Mesendoderm (in vitro differentiated cells): ENCODE measurements around the gene DIS3L. TPM values are rescaled to one million over a fixed set of nuclear protein-coding genes. Genes with fewer than 3 reads are reported as not detected.
"Not testable (repeated sequence)": the region's sequence is repeated elsewhere in the genome, so short reads cannot be mapped to it uniquely, and the experiment has no call there.

Experiments
- DNase-seq: peaks from one replicate; pipeline ENCODE4 v3.0.0; 2013
- H2AK5ac ChIP-seq: 2 replicates; pipeline ENCODE4 v1.6.1; 2013; ENCODE audit warnings: low read length, inconsistent platforms
- H2BK120ac ChIP-seq: 2 replicates; pipeline ENCODE4 v1.6.1; 2013; ENCODE audit warnings: low read depth, mild to moderate bottlenecking, low read length, moderate library complexity, mixed read lengths
- H2BK15ac ChIP-seq: replicated peaks from 2 replicates; pipeline ENCODE4 v1.6.1; 2013; ENCODE audit warnings: low read depth, mild to moderate bottlenecking, moderate library complexity
- H2BK5ac ChIP-seq: 2 replicates; pipeline ENCODE4 v1.6.1; 2013; ENCODE audit warnings: low read length, inconsistent platforms
- H3K18ac ChIP-seq: 2 replicates; pipeline ENCODE4 v1.6.1; 2013; ENCODE audit warnings: mild to moderate bottlenecking, low read length, mixed read lengths
- H3K23ac ChIP-seq: one replicate; pipeline ENCODE4 v1.6.1; 2013; ENCODE audit warnings: low read length
- H3K27ac ChIP-seq: 2 replicates; pipeline ENCODE4 v1.5.1; 2013; ENCODE audit warnings: low read depth, mild to moderate bottlenecking, inconsistent platforms, low read length, moderate library complexity
- H3K27me3 ChIP-seq: 2 replicates; pipeline ENCODE4 v1.6.1; 2013; ENCODE audit warnings: low read length, control low read depth, mild to moderate bottlenecking, inconsistent platforms; ENCODE audit not compliant: insufficient read depth, poor library complexity
- H3K36me3 ChIP-seq: 2 replicates; pipeline ENCODE4 v1.6.1; 2013; ENCODE audit warnings: low read length, inconsistent platforms; ENCODE audit not compliant: control insufficient read depth, insufficient read depth
- H3K4ac ChIP-seq: one replicate; pipeline ENCODE4 v1.6.1; 2013; ENCODE audit warnings: low read depth, mild to moderate bottlenecking, low read length, moderate library complexity
- H3K4me1 ChIP-seq: 2 replicates; pipeline ENCODE4 v1.6.1; 2013; ENCODE audit warnings: low read depth, low read length, inconsistent platforms; ENCODE audit not compliant: control insufficient read depth
- H3K4me2 ChIP-seq: 2 replicates; pipeline ENCODE4 v1.6.1; 2013; ENCODE audit warnings: low read length
- H3K4me3 ChIP-seq: 2 replicates; pipeline ENCODE4 v1.5.1; 2013; ENCODE audit warnings: mild to moderate bottlenecking, low read length
- H3K56ac ChIP-seq: one replicate; pipeline ENCODE4 v1.6.1; 2013; ENCODE audit warnings: low read length
- H3K79me1 ChIP-seq: 2 replicates; pipeline ENCODE4 v1.6.1; 2013; ENCODE audit warnings: low read length, inconsistent platforms
- H3K79me2 ChIP-seq: 2 replicates; pipeline ENCODE4 v1.6.1; 2013; ENCODE audit warnings: mild to moderate bottlenecking, low read length; ENCODE audit not compliant: control insufficient read depth, insufficient read depth
- H3K9ac ChIP-seq: 2 replicates; pipeline ENCODE4 v1.6.1; 2013; ENCODE audit warnings: low read length, inconsistent platforms
- H4K5ac ChIP-seq: one replicate; pipeline ENCODE4 v1.6.1; 2013; ENCODE audit warnings: low read length
- H4K8ac ChIP-seq: one replicate; pipeline ENCODE4 v1.6.1; 2013; ENCODE audit warnings: low read depth, mild to moderate bottlenecking, control low read depth, low read length, moderate library complexity
- WGBS: extraction: QIAGEN DNeasy Blood & Tissue Kit; methylation state at CpG from one replicate; pipeline ENCODE4 v1.1.7; 2013; ENCODE audit warnings: low lambda C conversion rate, missing lambda C conversion rate; ENCODE audit not compliant: insufficient coverage; ENCODE audit errors: extremely low coverage; 5-methylcytosine and 5-hydroxymethylcytosine counted together
- polyA plus RNA-seq, 2 experiments: library from polyadenylated mRNA; stranded (reverse); fragments of 200-250 nt; gene quantifications; one replicate each; pipeline ENCODE4 v1.2.3, GENCODE V29; 2013

DIS3L gene
- polyA plus RNA-seq (2013, experiment 1 of 2): 15.9 TPM
- 15.1 TPM for polyA plus RNA-seq (2013, experiment 2 of 2)

DNA sequence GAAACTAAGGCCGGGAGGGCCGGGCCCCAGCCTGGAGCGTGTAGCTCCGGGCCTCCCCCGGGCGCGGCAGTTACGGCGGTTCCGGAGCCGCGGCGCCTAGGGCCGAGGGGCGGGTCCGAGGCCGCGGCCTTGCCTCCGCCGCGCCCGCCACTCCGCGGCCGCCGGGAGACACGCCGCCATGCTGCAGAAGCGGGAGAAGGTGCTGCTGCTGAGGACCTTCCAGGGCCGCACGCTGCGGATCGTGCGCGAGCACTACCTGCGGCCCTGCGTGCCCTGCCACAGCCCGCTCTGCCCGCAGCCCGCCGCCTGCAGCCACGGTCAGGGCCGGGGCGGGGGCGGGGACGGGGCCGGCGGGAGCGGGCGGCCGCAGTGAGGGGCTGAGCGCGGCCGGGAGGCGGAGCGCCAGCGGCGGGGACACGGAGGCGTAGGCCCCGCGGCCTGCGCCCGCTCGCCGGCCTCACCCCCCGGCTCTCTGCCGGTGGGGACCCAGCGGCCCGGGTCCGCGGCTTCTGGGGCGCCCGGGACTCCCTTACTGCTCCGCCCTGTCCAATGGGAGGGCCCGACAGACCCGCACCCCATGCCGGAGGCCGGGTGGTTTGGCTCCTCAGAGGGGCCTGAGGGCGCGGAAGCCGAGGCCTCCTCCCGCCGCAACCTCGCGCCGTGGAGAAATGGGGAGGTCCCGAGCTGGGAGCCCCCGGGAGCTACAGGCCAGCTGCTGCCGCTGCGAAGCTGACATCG lies at the start of gene DIS3L:
Gene DIS3L, plus strand, starts transcription at position 150 of the 738 bp plus-strand sequence. Its CDS starts 29 bp downstream, at position 179.
- Histone ChIP-seq H3K79me1 (no peaks in the 10 kb centered on the region), H3K79me2 (no peaks in the 10 kb centered on the region), H3K4me2 (peak within 1 kb of the TSS; percentile 63), H3K27ac (peak within 1 kb of the TSS; percentile 90), H3K4ac (peak within 1 kb of the TSS; percentile 88), H3K27me3 (no peaks in the 10 kb centered on the region), H3K18ac (peak within 1 kb of the TSS; percentile 97), H2BK5ac (peak within 1 kb of the TSS; percentile 67), H3K4me1 (peaks cover 8% of the 10 kb centered on the region), H3K23ac (peak within 1 kb of the TSS; percentile 3), H3K36me3 (no peaks in the 10 kb centered on the region), H2BK15ac (no peak within 1 kb of the TSS), H3K56ac (peak within 1 kb of the TSS; percentile 96), H3K4me3 (peak within 1 kb of the TSS; percentile 50), H4K5ac (no peak within 1 kb of the TSS), H2AK5ac (no peak within 1 kb of the TSS), H4K8ac (peak within 1 kb of the TSS; percentile 58), H3K9ac (peak within 1 kb of the TSS; percentile 61), H2BK120ac (peak within 1 kb of the TSS; percentile 34)
- DNase-seq: peak; percentile 74
- WGBS: no CpG with 5 or more reads among the region's 92 CpGs

DNA sequence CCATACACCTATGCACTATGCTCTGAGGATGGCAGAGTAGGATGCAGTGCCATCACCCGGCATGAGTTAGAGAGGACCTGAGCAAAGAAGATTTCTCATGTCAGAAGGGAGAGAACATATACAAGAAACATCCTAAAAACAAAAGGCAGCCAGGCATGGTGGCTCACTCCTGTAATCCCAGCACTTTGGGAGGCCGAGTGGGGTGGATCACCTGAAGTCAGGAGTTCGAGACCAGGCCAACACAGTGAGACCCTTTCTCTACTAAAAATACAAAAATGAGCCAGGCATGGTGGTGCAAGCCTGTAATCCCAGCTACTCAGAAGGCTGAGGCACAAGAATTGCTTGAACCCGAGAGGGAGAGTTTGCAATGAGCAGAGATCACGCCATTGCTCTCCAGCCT lies 47.5 kb upstream of the DIS3L start:
- not testable (repeated sequence) for H3K4me1 ChIP-seq, H3K56ac ChIP-seq, H3K4me2 ChIP-seq, H3K18ac ChIP-seq, H2BK15ac ChIP-seq, H3K27ac ChIP-seq, H3K23ac ChIP-seq, H2AK5ac ChIP-seq, H4K8ac ChIP-seq, H3K9ac ChIP-seq, H4K5ac ChIP-seq, H3K4ac ChIP-seq, DNase-seq, H3K36me3 ChIP-seq, H3K27me3 ChIP-seq, H3K79me2 ChIP-seq, H3K4me3 ChIP-seq, H2BK5ac ChIP-seq, H2BK120ac ChIP-seq, H3K79me1 ChIP-seq
- no CpG with 5 or more reads among the region's 5 CpGs for WGBS

DNA sequence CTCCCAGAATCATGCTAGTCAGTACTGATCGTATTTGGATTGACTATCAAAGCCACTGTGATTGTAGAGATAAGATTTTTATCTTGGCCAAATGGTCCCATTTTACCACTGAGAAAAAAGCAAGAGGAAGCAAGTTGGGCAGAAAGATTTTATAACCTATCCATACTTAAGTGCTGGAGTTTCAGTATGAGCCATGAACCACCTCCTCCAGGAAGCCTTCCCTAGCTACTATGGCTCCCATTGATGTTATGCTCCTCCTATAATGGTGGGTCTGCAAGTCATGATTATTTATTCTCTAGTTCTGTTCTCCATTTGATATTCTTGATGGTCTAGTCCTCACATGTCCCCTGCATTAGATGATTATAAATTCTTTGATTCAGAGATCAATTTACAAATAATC lies 46.4 kb upstream of the DIS3L start:
- Histone ChIP-seq H2AK5ac (no peak overlapping the region), H3K56ac (no peak overlapping the region), H3K4ac (no peak overlapping the region), H2BK120ac (no peak overlapping the region), H3K4me3 (no peak overlapping the region), H4K8ac (no peak overlapping the region), H3K36me3 (no peaks in the 10 kb centered on the region), H3K27me3 (peaks cover 10% of the 10 kb centered on the region), H3K18ac (no peak overlapping the region), H3K4me1 (peaks cover 3% of the 10 kb centered on the region), H3K23ac (no peak overlapping the region), H3K9ac (no peak overlapping the region), H3K79me2 (no peaks in the 10 kb centered on the region), H2BK15ac (no peak overlapping the region), H3K79me1 (no peaks in the 10 kb centered on the region), H4K5ac (no peak overlapping the region), H2BK5ac (no peak overlapping the region), H3K4me2 (no peak overlapping the region), H3K27ac (no peak overlapping the region)
- WGBS: no CpG with 5 or more reads among the region's 1 CpG
- DNase-seq: no peak

DNA sequence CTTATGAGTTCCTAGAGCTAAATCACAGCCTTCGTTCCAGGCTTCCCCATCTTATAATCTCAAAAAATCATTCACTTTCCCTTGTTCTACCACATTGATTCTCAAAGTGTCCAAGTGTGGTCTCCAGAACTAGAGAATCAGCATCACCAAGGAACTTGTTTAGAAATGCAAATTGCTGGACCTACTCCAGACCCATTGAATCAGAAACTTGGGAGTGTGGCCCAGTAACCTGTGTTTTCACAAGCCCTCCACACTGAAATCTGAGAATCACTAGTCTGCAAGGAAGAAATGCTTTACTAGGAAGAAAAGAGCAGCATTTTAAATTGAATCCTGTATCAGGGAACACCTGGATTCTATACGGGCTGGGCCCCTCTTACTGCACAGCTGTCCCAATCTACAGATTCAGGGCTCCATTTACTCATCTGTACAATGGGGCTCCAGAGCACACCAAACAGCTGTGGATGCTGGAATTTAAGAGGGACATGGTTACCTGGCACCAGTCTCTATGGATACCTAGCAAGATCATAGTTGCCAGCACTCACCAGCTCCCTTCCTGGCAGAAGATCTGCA lies 43.7 kb upstream of the DIS3L start:
- H3K4me2 ChIP-seq: no peak overlapping the region
- no peak for DNase-seq
- H2BK15ac ChIP-seq: no peak overlapping the region
- H3K9ac ChIP-seq: no peak overlapping the region
- H3K79me1 ChIP-seq: no peaks in the 10 kb centered on the region
- H3K56ac ChIP-seq: no peak overlapping the region
- H4K8ac ChIP-seq: no peak overlapping the region
- no peak overlapping the region for H4K5ac ChIP-seq
- no peaks in the 10 kb centered on the region for H3K79me2 ChIP-seq
- no peak overlapping the region for H2BK5ac ChIP-seq
- no peak overlapping the region for H3K18ac ChIP-seq
- H3K27me3 ChIP-seq: peaks cover 10% of the 10 kb centered on the region
- no peak overlapping the region for H2BK120ac ChIP-seq
- no peak overlapping the region for H2AK5ac ChIP-seq
- no peak overlapping the region for H3K4me3 ChIP-seq
- peaks cover 3% of the 10 kb centered on the region for H3K4me1 ChIP-seq
- WGBS: no CpG with 5 or more reads among the region's 2 CpGs
- no peak overlapping the region for H3K23ac ChIP-seq
- no peaks in the 10 kb centered on the region for H3K36me3 ChIP-seq
- no peak overlapping the region for H3K4ac ChIP-seq
- no peak overlapping the region for H3K27ac ChIP-seq

DNA sequence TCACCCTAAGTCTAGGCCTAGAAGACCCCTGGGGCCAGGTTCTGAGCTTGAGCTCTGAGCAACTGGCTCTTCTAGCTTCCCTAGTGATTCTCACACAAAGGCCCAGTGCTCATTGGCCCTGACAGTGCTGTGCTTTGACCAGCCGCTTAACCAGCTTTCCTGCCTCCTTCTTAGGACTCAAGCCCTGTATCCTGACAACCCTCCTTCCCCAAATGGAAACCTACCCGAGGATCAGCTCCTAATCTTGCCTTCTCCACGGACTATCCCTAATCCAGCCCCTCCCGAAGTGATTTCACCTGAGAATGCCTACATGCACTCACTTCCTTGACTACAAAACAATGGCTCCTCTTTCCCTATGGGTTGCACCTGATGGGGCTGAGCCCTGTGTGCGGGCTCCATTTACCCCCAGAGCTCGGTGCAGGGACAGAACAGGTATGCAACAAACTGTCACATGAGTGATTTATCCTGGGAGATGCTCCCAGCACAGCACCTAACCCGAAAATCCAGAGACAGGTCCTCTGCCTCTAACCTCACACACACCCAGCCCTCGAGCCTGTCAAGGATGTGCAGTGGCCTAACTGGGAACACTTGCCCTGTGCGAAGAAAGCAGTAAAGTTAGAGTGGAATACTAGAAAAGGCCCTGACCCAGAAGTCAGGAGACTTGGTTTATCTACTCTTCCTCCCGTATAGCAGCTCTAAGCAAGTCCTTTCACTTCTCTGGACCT lies 42.1 kb upstream of the DIS3L start:
- Histone ChIP-seq H3K27ac (no peak overlapping the region), H2BK15ac (no peak overlapping the region), H3K79me1 (no peaks in the 10 kb centered on the region), H3K36me3 (no peaks in the 10 kb centered on the region), H3K56ac (no peak overlapping the region), H3K9ac (no peak overlapping the region), H3K4me1 (peaks cover 3% of the 10 kb centered on the region), H3K4me3 (no peak overlapping the region), H3K18ac (no peak overlapping the region), H2AK5ac (no peak overlapping the region), H4K5ac (no peak overlapping the region), H3K4me2 (peak overlapping the region; percentile 67), H3K4ac (no peak overlapping the region), H4K8ac (no peak overlapping the region), H3K23ac (no peak overlapping the region), H2BK5ac (no peak overlapping the region), H3K27me3 (peaks cover 23% of the 10 kb centered on the region), H2BK120ac (no peak overlapping the region), H3K79me2 (no peaks in the 10 kb centered on the region)
- no CpG with 5 or more reads among the region's 10 CpGs for WGBS
- no peak for DNase-seq
